Endothelial cell of umbilical vein (primary cell): ENCODE results near the gene RRM1. TPM values are rescaled to one million over a fixed set of nuclear protein-coding genes. Genes with fewer than 3 reads are reported as not detected.

Experiments
- BruUV-seq: library from RNA; stranded (reverse); fragments of 400-500 nt; replicated peaks from 2 replicates; lab custom pipeline; 2021; lab: Mats Ljungman, UMichigan
- CTCF ChIA-PET: fragments of 300-600, 350-600 bp; sonication (Branson Sonifier 250); formaldehyde crosslinking; loops from one replicate; lab custom pipeline; 2021; ENCODE audit warnings: antibody characterized with exemption, inconsistent platforms; lab: Charles Lee
- POLR2A ChIA-PET: fragments of 300-600, 350-600 bp; sonication (Branson Sonifier 250); formaldehyde crosslinking; loops from one replicate; lab custom pipeline; 2021; ENCODE audit warnings: antibody characterized with exemption, inconsistent platforms; lab: Charles Lee
- DNase-seq: peaks from one replicate; pipeline ENCODE4 v3.0.0-alpha.2; 2011; ENCODE audit warnings: low read depth, low spot score
- FAIRE-seq: peaks from 2 replicates; lab custom pipeline; 2011; peaks lifted over from hg19 to GRCh38; lab: Jason Lieb, UNC
- H2AFZ ChIP-seq: 2 replicates; pipeline ENCODE4 v1.6.0; 2012; ENCODE audit warnings: low read depth, low read length, control low read depth, inconsistent platforms
- H3K27ac ChIP-seq: 2 replicates; pipeline ENCODE4 v1.5.1; 2011; ENCODE audit warnings: low read depth, mild to moderate bottlenecking, control low read depth, low read length, moderate library complexity; ENCODE audit not compliant: insufficient read depth
- H3K27me3 ChIP-seq, 2 experiments: 2 replicates each; pipeline versions ENCODE4 v1.6.0 to v1.6.1; 2011; ENCODE audit warnings: low read length in 2 of 2, mixed read lengths in 1 of 2; ENCODE audit not compliant: control insufficient read depth in 2 of 2, insufficient read depth in 2 of 2
- H3K36me3 ChIP-seq, 2 experiments: 2 replicates in 1 of 2; 3 replicates in 1 of 2; pipeline ENCODE4 v1.5.1; 2011; ENCODE audit warnings: low read length in 2 of 2, mild to moderate bottlenecking in 1 of 2, moderate library complexity in 1 of 2; ENCODE audit not compliant: control insufficient read depth in 2 of 2, insufficient read depth in 2 of 2; ENCODE audit errors: extremely low read depth in 1 of 2
- H3K4me1 ChIP-seq: 3 replicates; pipeline ENCODE4 v1.5.1; 2011; ENCODE audit warnings: mild to moderate bottlenecking, low read length; ENCODE audit not compliant: control insufficient read depth, insufficient read depth; ENCODE audit errors: extremely low read depth
- H3K4me2 ChIP-seq: 2 replicates; pipeline ENCODE4 v1.6.1; 2011; ENCODE audit warnings: low read length, control low read depth, mixed read lengths; ENCODE audit not compliant: insufficient read depth
- H3K4me3 ChIP-seq, 3 experiments: fragments of 200-600 bp in 1 of 3; sonication (generic), shearing (Covaris generic) in 1 of 3; replicated peaks in 1 of 3; 2 replicates each; pipeline ENCODE4 v1.5.1; 2011 to 2016; ENCODE audit warnings: control low read depth in 3 of 3, low read length in 3 of 3, mild to moderate bottlenecking in 2 of 3, inconsistent platforms in 1 of 3, low read depth in 1 of 3, moderate library complexity in 1 of 3; ENCODE audit not compliant: insufficient read depth in 1 of 3
- H3K79me2 ChIP-seq: 2 replicates; pipeline ENCODE4 v1.6.0; 2012; ENCODE audit warnings: low read length, inconsistent platforms; ENCODE audit not compliant: control insufficient read depth, insufficient read depth
- H3K9ac ChIP-seq: replicated peaks from 2 replicates; pipeline ENCODE3; 2011; ENCODE audit warnings: low read length, control low read depth; ENCODE audit not compliant: insufficient read depth; ENCODE audit errors: extremely low read depth
- H3K9me1 ChIP-seq: replicated peaks from 3 replicates; pipeline ENCODE4 v1.6.0; 2011; ENCODE audit warnings: mild to moderate bottlenecking, low read length; ENCODE audit not compliant: control insufficient read depth, insufficient read depth; ENCODE audit errors: extremely low read depth
- H3K9me3 ChIP-seq: replicated peaks from 2 replicates; pipeline ENCODE4 v1.5.1; 2012; ENCODE audit warnings: low read length, inconsistent platforms; ENCODE audit not compliant: control insufficient read depth, insufficient read depth
- H4K20me1 ChIP-seq: replicated peaks from 2 replicates; pipeline ENCODE3; 2011; ENCODE audit warnings: mild to moderate bottlenecking, low read length; ENCODE audit not compliant: control insufficient read depth, insufficient read depth; ENCODE audit errors: extremely low read depth
- EZH2 ChIP-seq: IDR thresholded peaks from 2 replicates; pipeline ENCODE4 v1.6.1; 2012; ENCODE audit warnings: borderline replicate concordance, low read depth, mild to moderate bottlenecking, moderate library complexity, low read length, inconsistent platforms; ENCODE audit not compliant: severe bottlenecking
- FOS ChIP-seq: IDR thresholded peaks from 2 replicates; pipeline ENCODE4 v1.6.1; 2011; ENCODE audit warnings: mild to moderate bottlenecking, low read length, moderate library complexity, borderline replicate concordance; ENCODE audit not compliant: insufficient read depth
- GATA2 ChIP-seq: IDR thresholded peaks from 2 replicates; pipeline ENCODE4 v1.7.0; 2011; ENCODE audit warnings: low read depth, mild to moderate bottlenecking, moderate library complexity, mixed read lengths, low read length; ENCODE audit not compliant: insufficient read length, insufficient read depth
- JUN ChIP-seq: IDR thresholded peaks from 2 replicates; pipeline ENCODE4 v1.6.1; 2011; ENCODE audit warnings: borderline replicate concordance, low read depth; ENCODE audit not compliant: insufficient read length, insufficient read depth
- MYC ChIP-seq: IDR thresholded peaks from one replicate; pipeline ENCODE4 v1.6.1; 2011; ENCODE audit warnings: mild to moderate bottlenecking, low read depth, low read length
- POLR2A ChIP-seq: IDR thresholded peaks from 2 replicates; pipeline ENCODE4 v1.6.1; 2012; ENCODE audit warnings: low read depth, mild to moderate bottlenecking, control low read depth, low read length
- POLR2AphosphoS5 ChIP-seq: IDR thresholded peaks from 2 replicates; pipeline ENCODE4 v1.6.1; 2012; ENCODE audit warnings: low read depth, mild to moderate bottlenecking, control low read depth, low read length, moderate library complexity; ENCODE audit not compliant: insufficient read depth
- dilution Hi-C: fragments of 300-500 bp; cut with MboI; formaldehyde crosslinking; loops from one replicate; pipeline ENCODE4 v1.15.0; 2019; ENCODE audit warnings: low sequenced_read_pairs; ENCODE audit not compliant: extremely low pct_ligation_motif_present
- intact Hi-C: fragments of 100-400 bp; cut with micrococcal nuclease; formaldehyde crosslinking; loops from one replicate; pipeline ENCODE4 v1.10.0; 2022
- polyA plus RNA-seq, 4 experiments: library from polyadenylated mRNA; depleted of rRNA in 3 of 4; stranded (reverse) in 3 of 4; unstranded in 1 of 4; fragments of >200 nt; gene quantifications; 2 replicates each; pipeline versions ENCODE4 v1.2.1 to v1.2.3, GENCODE V29; 2011 to 2012; ENCODE audit warnings: missing spikeins in 1 of 4
- total RNA-seq: library from RNA; stranded (reverse); gene quantifications from 2 replicates; pipeline ENCODE4 v1.2.3, GENCODE V29; 2021
- TF ChIP-seq, protein P1 (sequence below), 2 donors: IDR thresholded peaks; 1 replicate in 1 of 2; 2 replicates in 1 of 2; pipeline ENCODE4 v1.5.1; 2011; ENCODE audit warnings: low read length in 2 of 2, mild to moderate bottlenecking in 2 of 2, moderate library complexity in 2 of 2, control low read depth in 1 of 2, inconsistent platforms in 1 of 2, low read depth in 1 of 2; ENCODE audit not compliant: insufficient read depth in 1 of 2; ENCODE audit errors: extremely low read depth in 1 of 2
- TF ChIP-seq, protein P2 (sequence below): IDR thresholded peaks from 2 replicates; pipeline ENCODE4 v1.6.1; 2011; ENCODE audit not compliant: insufficient read depth, insufficient read length

RRM1 gene
- total and polyA plus RNA-seq, 2 donors (not counting 3 experiments of a cell fraction or from before 2014, with no cell fraction given) = 55.3 to 112 TPM

DNA sequence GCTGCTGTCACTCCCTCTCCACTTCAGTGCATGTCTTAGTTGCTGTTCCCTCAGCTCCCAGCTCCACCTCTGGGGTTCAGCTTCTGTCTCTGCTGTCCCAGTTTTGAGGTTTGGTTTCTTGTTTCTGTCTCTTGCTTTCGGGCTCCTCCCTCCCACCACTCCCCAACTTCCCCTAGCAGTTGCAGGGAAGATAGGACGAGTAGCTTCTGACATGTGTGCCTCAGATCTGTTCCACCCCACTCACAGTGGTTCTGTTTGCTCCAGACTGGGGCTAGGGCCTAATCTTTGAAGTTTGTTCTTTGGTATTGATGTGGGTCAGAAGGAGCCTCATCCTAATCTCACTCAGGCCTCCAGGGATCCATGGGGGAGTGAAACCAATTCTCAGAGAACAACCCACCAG, 2.6 kb upstream of the RRM1 start:
- FAIRE-seq = no peak

More for the DNA sequence above, 2.6 kb upstream of the RRM1 start:
- ChIA-PET POLR2A (no interaction called here), CTCF (interaction anchor here (1.0 kb wide), 1 partner anchor 243 kb away, joined by 3 read pairs; no protein-coding TSS in a partner anchor)
- no peaks in the 10 kb centered on the region for H3K27me3 ChIP-seq
- H3K36me3 ChIP-seq = peaks cover 0 to 4% of the 10 kb centered on the region in 2 experiments
- no TSS peak for BruUV-seq
- no peak overlapping the region for H3K9ac ChIP-seq
- H3K4me1 ChIP-seq = peaks cover 11% of the 10 kb centered on the region
- no peaks in the 10 kb centered on the region for H3K9me1 ChIP-seq
- peaks cover 19% of the 10 kb centered on the region for H3K79me2 ChIP-seq
- DNase-seq = no peak
- dilution Hi-C loops = no loop called here
- H3K4me3 ChIP-seq = no peak overlapping the region
- H3K4me2 ChIP-seq = no peak overlapping the region
- H2AFZ ChIP-seq = no peak overlapping the region
- intact Hi-C loops = no loop called here
- no peaks in the 10 kb centered on the region for H4K20me1 ChIP-seq
- TF ChIP-seq MYC (no peak), EZH2 (no peak), FOS (no peak), POLR2AphosphoS5 (no peak), POLR2A (no peak), JUN (no peak), GATA2 (no peak)
- TF ChIP-seq, protein P1, sequence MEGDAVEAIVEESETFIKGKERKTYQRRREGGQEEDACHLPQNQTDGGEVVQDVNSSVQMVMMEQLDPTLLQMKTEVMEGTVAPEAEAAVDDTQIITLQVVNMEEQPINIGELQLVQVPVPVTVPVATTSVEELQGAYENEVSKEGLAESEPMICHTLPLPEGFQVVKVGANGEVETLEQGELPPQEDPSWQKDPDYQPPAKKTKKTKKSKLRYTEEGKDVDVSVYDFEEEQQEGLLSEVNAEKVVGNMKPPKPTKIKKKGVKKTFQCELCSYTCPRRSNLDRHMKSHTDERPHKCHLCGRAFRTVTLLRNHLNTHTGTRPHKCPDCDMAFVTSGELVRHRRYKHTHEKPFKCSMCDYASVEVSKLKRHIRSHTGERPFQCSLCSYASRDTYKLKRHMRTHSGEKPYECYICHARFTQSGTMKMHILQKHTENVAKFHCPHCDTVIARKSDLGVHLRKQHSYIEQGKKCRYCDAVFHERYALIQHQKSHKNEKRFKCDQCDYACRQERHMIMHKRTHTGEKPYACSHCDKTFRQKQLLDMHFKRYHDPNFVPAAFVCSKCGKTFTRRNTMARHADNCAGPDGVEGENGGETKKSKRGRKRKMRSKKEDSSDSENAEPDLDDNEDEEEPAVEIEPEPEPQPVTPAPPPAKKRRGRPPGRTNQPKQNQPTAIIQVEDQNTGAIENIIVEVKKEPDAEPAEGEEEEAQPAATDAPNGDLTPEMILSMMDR (IDR thresholded peaks at IDR 0.05; ENCODE audit: extremely low read depth in 1 of 2, insufficient read depth in 1 of 2, low read depth in 1 of 2, low read length in 2 of 2) = no peak
- TF ChIP-seq, protein P2, sequence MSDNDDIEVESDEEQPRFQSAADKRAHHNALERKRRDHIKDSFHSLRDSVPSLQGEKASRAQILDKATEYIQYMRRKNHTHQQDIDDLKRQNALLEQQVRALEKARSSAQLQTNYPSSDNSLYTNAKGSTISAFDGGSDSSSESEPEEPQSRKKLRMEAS = no peak
- no peak overlapping the region for H3K27ac ChIP-seq
- H3K9me3 ChIP-seq = no peaks in the 10 kb centered on the region
